PC-3 (cell line): ENCODE results near the gene TRAF5. TPM values are rescaled to one million over a fixed set of nuclear protein-coding genes. Genes with fewer than 3 reads are reported as not detected.

ENCODE experiments used
- ATAC-seq: fragments of 200-7000 bp; cut with Tn5 transposase; 2 replicates; pipeline ENCODE4 v1.9.1; 2020; ENCODE audit warnings: mild to moderate bottlenecking, moderate library complexity
- BruUV-seq: library from RNA; stranded (reverse); fragments of 400-500 nt; replicated peaks from 2 replicates; lab custom pipeline; 2021; lab: Mats Ljungman, UMichigan
- CTCF ChIA-PET: fragments of 300-600 bp; sonication (Branson Sonifier 250); formaldehyde crosslinking; loops from one replicate; lab custom pipeline; 2022; ENCODE audit warnings: antibody characterized with exemption; lab: Charles Lee
- POLR2A ChIA-PET: fragments of 300-600 bp; sonication (Branson Sonifier 250); formaldehyde crosslinking; loops from one replicate; lab custom pipeline; 2022; ENCODE audit warnings: antibody characterized with exemption; ENCODE audit not compliant: unreplicated experiment; lab: Charles Lee
- DNase-seq: peaks from one replicate; pipeline ENCODE4 v3.0.0-alpha.2; 2015
- H2AFZ ChIP-seq: fragments of 300-600 bp; sonication (generic); 2 replicates; pipeline ENCODE4 v1.6.0; 2016; ENCODE audit warnings: antibody characterized with exemption, low read length
- H3F3A ChIP-seq: fragments of 300-600 bp; sonication (generic); one replicate; pipeline ENCODE4 v1.6.0; 2017; ENCODE audit warnings: antibody characterized with exemption, low read length, control low read depth, mild to moderate bottlenecking; ENCODE audit not compliant: unreplicated experiment
- H3K27ac ChIP-seq: fragments of 300-600 bp; sonication (generic); 2 replicates; pipeline ENCODE4 v1.5.1; 2016; ENCODE audit warnings: mild to moderate bottlenecking, low read length
- H3K27me3 ChIP-seq: fragments of 300-600 bp; sonication (generic); 2 replicates; pipeline ENCODE4 v1.6.1; 2016; ENCODE audit warnings: low read length, mixed read lengths
- H3K36me3 ChIP-seq: fragments of 300-600 bp; sonication (generic); 2 replicates; pipeline ENCODE4 v1.6.1; 2016; ENCODE audit warnings: low read depth, mixed run types, low read length, mixed read lengths
- H3K4me1 ChIP-seq: fragments of 300-600 bp; sonication (generic); 2 replicates; pipeline ENCODE4 v1.5.1; 2016; ENCODE audit warnings: low read length; ENCODE audit not compliant: insufficient read depth
- H3K4me2 ChIP-seq: fragments of 300-600 bp; sonication (generic); 2 replicates; pipeline ENCODE4 v1.6.0; 2016; ENCODE audit warnings: low read length
- H3K4me3 ChIP-seq: fragments of 300-600 bp; sonication (generic); 2 replicates; pipeline ENCODE4 v1.5.1; 2016; ENCODE audit warnings: mild to moderate bottlenecking, low read length, mixed read lengths
- H3K79me2 ChIP-seq: fragments of 300-600 bp; sonication (generic); 2 replicates; pipeline ENCODE4 v1.6.1; 2017; ENCODE audit warnings: low read length, mixed read lengths
- H3K9ac ChIP-seq: fragments of 300-600 bp; sonication (generic); 2 replicates; pipeline ENCODE4 v1.6.0; 2016; ENCODE audit warnings: mild to moderate bottlenecking, low read length
- H3K9me2 ChIP-seq: fragments of 300-600 bp; sonication (generic); replicated peaks from 2 replicates; pipeline ENCODE4 v1.6.1; 2016; ENCODE audit warnings: mixed run types, low read length, mixed read lengths
- H3K9me3 ChIP-seq: fragments of 300-600 bp; sonication (generic); 2 replicates; pipeline ENCODE4 v1.6.1; 2016; ENCODE audit warnings: low read length, mixed read lengths
- H4K20me1 ChIP-seq: fragments of 300-600 bp; sonication (generic); 2 replicates; pipeline ENCODE4 v1.6.1; 2016; ENCODE audit warnings: low read length, mixed read lengths
- EZH2 ChIP-seq: fragments of 300-600 bp; sonication (generic); IDR thresholded peaks from one replicate; pipeline ENCODE4 v1.6.1; 2017; ENCODE audit warnings: antibody characterized with exemption, mild to moderate bottlenecking, low read length; ENCODE audit not compliant: unreplicated experiment
- EZH2phosphoT487 ChIP-seq: fragments of 300-600 bp; sonication (generic); IDR thresholded peaks from 2 replicates; pipeline ENCODE4 v1.6.1; 2018; ENCODE audit warnings: mild to moderate bottlenecking, antibody characterized with exemption, low read length, borderline replicate concordance
- intact Hi-C: fragments of 100-400 bp; cut with micrococcal nuclease; formaldehyde crosslinking; loops from 2 replicates; pipeline ENCODE4 v1.9.0; 2023
- total RNA-seq: library from RNA; depleted of rRNA; stranded (reverse); fragments of >200 nt; gene quantifications from 2 replicates; pipeline ENCODE4 v1.2.3, GENCODE V29; 2014
- TF ChIP-seq, protein P1 (sequence below): fragments of 300-600 bp; sonication (generic); conservative IDR thresholded peaks from 2 replicates; pipeline ENCODE4 v1.5.1; 2017; ENCODE audit warnings: antibody characterized with exemption, low read depth, mild to moderate bottlenecking, low read length

TRAF5 gene
- total RNA-seq, 1 experiment from 2014 or later, result 12.2 TPM

DNA sequence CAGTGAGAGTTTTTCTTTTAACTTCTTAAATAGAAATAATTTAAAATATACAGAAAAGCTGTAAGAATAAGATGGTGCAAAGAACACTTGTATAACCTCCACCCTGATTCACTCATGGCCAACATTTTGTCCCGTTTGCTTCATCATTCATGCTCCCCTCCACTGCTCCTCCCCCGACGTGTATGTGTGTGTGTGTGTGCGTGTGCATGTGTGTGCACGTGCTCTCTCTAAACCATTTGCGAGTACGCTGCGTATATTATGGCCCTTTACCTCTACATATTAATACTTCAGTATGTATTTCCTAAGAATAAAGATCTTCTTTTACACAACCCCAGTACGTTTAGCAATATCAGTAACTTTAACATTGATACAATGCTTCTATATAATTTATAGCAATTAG, 43.0 kb downstream of the TRAF5 start:
- Histone ChIP-seq H3F3A (no peaks in the 10 kb centered on the region), H3K9me2 (no peaks in the 10 kb centered on the region), H3K36me3 (no peaks in the 10 kb centered on the region), H3K27ac (no peak overlapping the region), H3K4me1 (peaks cover 5% of the 10 kb centered on the region; the same call in 1 of the 2 replicates), H3K4me3 (no peak overlapping the region), H3K79me2 (no peaks in the 10 kb centered on the region), H4K20me1 (no peaks in the 10 kb centered on the region), H3K4me2 (no peak overlapping the region), H3K27me3 (no peaks in the 10 kb centered on the region), H2AFZ (no peak overlapping the region), H3K9me3 (no peaks in the 10 kb centered on the region), H3K9ac (no peak overlapping the region)
- ChIA-PET CTCF (no interaction called here), POLR2A (no interaction called here)
- no TSS peak for BruUV-seq
- TF ChIP-seq, protein P1, sequence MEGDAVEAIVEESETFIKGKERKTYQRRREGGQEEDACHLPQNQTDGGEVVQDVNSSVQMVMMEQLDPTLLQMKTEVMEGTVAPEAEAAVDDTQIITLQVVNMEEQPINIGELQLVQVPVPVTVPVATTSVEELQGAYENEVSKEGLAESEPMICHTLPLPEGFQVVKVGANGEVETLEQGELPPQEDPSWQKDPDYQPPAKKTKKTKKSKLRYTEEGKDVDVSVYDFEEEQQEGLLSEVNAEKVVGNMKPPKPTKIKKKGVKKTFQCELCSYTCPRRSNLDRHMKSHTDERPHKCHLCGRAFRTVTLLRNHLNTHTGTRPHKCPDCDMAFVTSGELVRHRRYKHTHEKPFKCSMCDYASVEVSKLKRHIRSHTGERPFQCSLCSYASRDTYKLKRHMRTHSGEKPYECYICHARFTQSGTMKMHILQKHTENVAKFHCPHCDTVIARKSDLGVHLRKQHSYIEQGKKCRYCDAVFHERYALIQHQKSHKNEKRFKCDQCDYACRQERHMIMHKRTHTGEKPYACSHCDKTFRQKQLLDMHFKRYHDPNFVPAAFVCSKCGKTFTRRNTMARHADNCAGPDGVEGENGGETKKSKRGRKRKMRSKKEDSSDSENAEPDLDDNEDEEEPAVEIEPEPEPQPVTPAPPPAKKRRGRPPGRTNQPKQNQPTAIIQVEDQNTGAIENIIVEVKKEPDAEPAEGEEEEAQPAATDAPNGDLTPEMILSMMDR, result no peak
- TF ChIP-seq EZH2phosphoT487 (no peak), EZH2 (no peak)
- ATAC-seq, result no peak
- intact Hi-C loops, result no loop called here
- no peak for DNase-seq

- no peak for DNase-seq
Measured at GRCh38 chr1:211370669-211371068, 44.0 kb downstream of the TRAF5 start.

More at GRCh38 chr1:211370669-211371068, 44.0 kb downstream of the TRAF5 start:
- no peaks in the 10 kb centered on the region for H3K9me3 ChIP-seq
- no peak overlapping the region for H3K9ac ChIP-seq
- H4K20me1 ChIP-seq, result no peaks in the 10 kb centered on the region
- H3K9me2 ChIP-seq, result no peaks in the 10 kb centered on the region
- intact Hi-C loops, result no loop called here
- H3K79me2 ChIP-seq, result no peaks in the 10 kb centered on the region
- no peak overlapping the region for H2AFZ ChIP-seq
- no peaks in the 10 kb centered on the region for H3K27me3 ChIP-seq
- no TSS peak for BruUV-seq
- H3F3A ChIP-seq, result no peaks in the 10 kb centered on the region
- H3K4me3 ChIP-seq, result no peak overlapping the region
- no peak for TF ChIP-seq EZH2
- no peak for TF ChIP-seq EZH2phosphoT487
- TF ChIP-seq, protein P1, result no peak
- no peak overlapping the region for H3K27ac ChIP-seq
- no peak for ATAC-seq
- H3K36me3 ChIP-seq, result no peaks in the 10 kb centered on the region
- ChIA-PET POLR2A (no interaction called here), CTCF (interaction anchor here (0.7 kb wide), 1 partner anchor 130 kb away, joined by 5 read pairs; no protein-coding TSS in a partner anchor)
- peaks cover 5% of the 10 kb centered on the region; the same call in 1 of the 2 replicates for H3K4me1 ChIP-seq
- no peak overlapping the region for H3K4me2 ChIP-seq
